CD4-positive, alpha-beta T cell (primary cell): ENCODE results near the gene PRKAR1B. TPM values are rescaled to one million over a fixed set of nuclear protein-coding genes. Genes with fewer than 3 reads are reported as not detected.

Experiments used
- ATAC-seq: fragments of 200-7000 bp; cut with Tn5 transposase; one replicate; pipeline ENCODE4 v1.10.0; 2022; ENCODE audit warnings: mild to moderate bottlenecking; ENCODE audit not compliant: poor library complexity
- CTCF ChIA-PET: fragments of 350-600 bp; sonication (Branson Sonifier 250); formaldehyde crosslinking; loops from one replicate; lab custom pipeline; 2021; ENCODE audit warnings: antibody characterized with exemption, inconsistent platforms; lab: Charles Lee
- POLR2A ChIA-PET: fragments of 350-600 bp; sonication (Branson Sonifier 250); formaldehyde crosslinking; loops from one replicate; lab custom pipeline; 2021; ENCODE audit warnings: antibody characterized with exemption, inconsistent platforms; lab: Charles Lee
- DNase-seq, 14 experiments: peaks; one replicate each; pipeline ENCODE4 v3.0.0-alpha.2; 2013 to 2020; ENCODE audit warnings: mixed read lengths in 2 of 14
- H3K27ac ChIP-seq, 2 donors: one replicate each; pipeline versions ENCODE4 v1.5.1 to v1.7.0; 2013; ENCODE audit warnings: low read length in 2 of 2, low read depth in 1 of 2, mild to moderate bottlenecking in 1 of 2
- H3K27me3 ChIP-seq, 2 experiments: 1 replicate in 1 of 2; 2 replicates in 1 of 2; pipeline versions ENCODE4 v1.6.1 to v1.7.0; 2013; ENCODE audit warnings: low read length in 2 of 2, control low read depth in 1 of 2, mild to moderate bottlenecking in 1 of 2, moderate library complexity in 1 of 2; ENCODE audit not compliant: insufficient read depth in 2 of 2, control insufficient read depth in 1 of 2
- H3K36me3 ChIP-seq: one replicate; pipeline ENCODE4 v1.6.1; 2013; ENCODE audit warnings: low read length, control low read depth; ENCODE audit not compliant: insufficient read depth
- H3K4me1 ChIP-seq: one replicate; pipeline ENCODE4 v1.6.1; 2013; ENCODE audit warnings: low read length, control low read depth; ENCODE audit not compliant: insufficient read depth
- H3K4me3 ChIP-seq: one replicate; pipeline ENCODE4 v1.5.1; 2013; ENCODE audit warnings: mild to moderate bottlenecking, low read length, moderate library complexity
- H3K9me3 ChIP-seq, 2 experiments: 1 replicate in 1 of 2; 2 replicates in 1 of 2; pipeline versions ENCODE4 v1.6.1 to v1.7.0; 2013; ENCODE audit warnings: low read length in 2 of 2, mild to moderate bottlenecking in 2 of 2, control low read depth in 1 of 2, moderate library complexity in 1 of 2; ENCODE audit not compliant: control insufficient read depth in 1 of 2, insufficient read depth in 1 of 2
- H3K27ac Mint-ChIP-seq: one replicate; pipeline ENCODE4 v1.8.0; 2020; ENCODE audit warnings: mixed read lengths
- H3K27me3 Mint-ChIP-seq: one replicate; pipeline ENCODE4 v1.8.0; 2021; ENCODE audit warnings: mixed read lengths
- H3K36me3 Mint-ChIP-seq: one replicate; pipeline ENCODE4 v1.8.0; 2021; ENCODE audit warnings: low read depth, mixed read lengths
- H3K4me1 Mint-ChIP-seq: one replicate; pipeline ENCODE4 v1.8.0; 2021; ENCODE audit warnings: low read depth, mixed read lengths
- H3K4me3 Mint-ChIP-seq: one replicate; pipeline ENCODE4 v1.8.0; 2020; ENCODE audit warnings: mild to moderate bottlenecking, mixed read lengths
- H3K9me3 Mint-ChIP-seq: one replicate; pipeline ENCODE4 v1.8.0; 2020; ENCODE audit warnings: mixed read lengths
- intact Hi-C, 2 experiments: fragments of 100-400 bp; cut with DNase I in 1 of 2; cut with micrococcal nuclease in 1 of 2; formaldehyde crosslinking; loops; one replicate each; pipeline versions ENCODE4 v1.15.1 to v1.9.0; 2023 to 2025; cut with DNase I, micrococcal nuclease
- total RNA-seq, 174 experiments: library from RNA in 2 of 174; stranded (reverse) in 2 of 174; gene quantifications; one replicate each; pipeline ENCODE4 v1.2.3 and lab custom pipeline; 2021 to 2026
- TF ChIP-seq, protein P1 (sequence below): fragments of 200-600 bp; IDR thresholded peaks from one replicate; pipeline ENCODE4 v1.8.0; 2022; ENCODE audit warnings: antibody characterized with exemption, mild to moderate bottlenecking

PRKAR1B gene
- total RNA-seq, 2 experiments from 2014 or later = 18.8 to 19.5 TPM

DNA sequence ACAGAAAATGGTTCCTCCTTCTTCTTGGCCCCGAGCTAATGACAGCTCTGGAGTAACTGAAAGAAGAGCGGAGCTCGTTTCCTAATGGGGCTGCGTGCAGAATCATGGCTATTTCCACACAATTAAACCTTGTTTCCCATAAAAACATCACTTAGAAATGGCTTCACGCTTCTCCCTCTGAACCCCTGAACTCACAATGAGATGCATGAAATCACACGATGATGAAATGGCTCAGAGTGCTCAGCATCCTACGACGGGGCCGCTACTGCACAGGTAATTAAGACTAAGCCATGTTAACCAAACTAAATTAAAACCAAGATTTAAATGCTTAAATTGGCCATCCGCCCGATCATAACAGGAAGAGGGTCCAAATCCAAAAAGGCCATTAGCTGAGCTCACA, 80.6 kb downstream of the PRKAR1B start:
- Mint-ChIP-seq H3K9me3 (no peaks in the 10 kb centered on the region), H3K27me3 (no peaks in the 10 kb centered on the region), H3K36me3 (peaks cover 5% of the 10 kb centered on the region), H3K4me1 (peaks cover under 1% of the 10 kb centered on the region), H3K4me3 (no peak overlapping the region), H3K27ac (no peak overlapping the region)
- ChIA-PET POLR2A (no interaction called here), CTCF (no interaction called here)
- intact Hi-C loops = no loop called here
- TF ChIP-seq, protein P1, sequence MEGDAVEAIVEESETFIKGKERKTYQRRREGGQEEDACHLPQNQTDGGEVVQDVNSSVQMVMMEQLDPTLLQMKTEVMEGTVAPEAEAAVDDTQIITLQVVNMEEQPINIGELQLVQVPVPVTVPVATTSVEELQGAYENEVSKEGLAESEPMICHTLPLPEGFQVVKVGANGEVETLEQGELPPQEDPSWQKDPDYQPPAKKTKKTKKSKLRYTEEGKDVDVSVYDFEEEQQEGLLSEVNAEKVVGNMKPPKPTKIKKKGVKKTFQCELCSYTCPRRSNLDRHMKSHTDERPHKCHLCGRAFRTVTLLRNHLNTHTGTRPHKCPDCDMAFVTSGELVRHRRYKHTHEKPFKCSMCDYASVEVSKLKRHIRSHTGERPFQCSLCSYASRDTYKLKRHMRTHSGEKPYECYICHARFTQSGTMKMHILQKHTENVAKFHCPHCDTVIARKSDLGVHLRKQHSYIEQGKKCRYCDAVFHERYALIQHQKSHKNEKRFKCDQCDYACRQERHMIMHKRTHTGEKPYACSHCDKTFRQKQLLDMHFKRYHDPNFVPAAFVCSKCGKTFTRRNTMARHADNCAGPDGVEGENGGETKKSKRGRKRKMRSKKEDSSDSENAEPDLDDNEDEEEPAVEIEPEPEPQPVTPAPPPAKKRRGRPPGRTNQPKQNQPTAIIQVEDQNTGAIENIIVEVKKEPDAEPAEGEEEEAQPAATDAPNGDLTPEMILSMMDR = no peak
- H3K4me1 ChIP-seq = no peaks in the 10 kb centered on the region
- H3K4me3 ChIP-seq = no peak overlapping the region
- H3K36me3 ChIP-seq = no peaks in the 10 kb centered on the region
- DNase-seq (no peak), ATAC-seq (no peak)
- H3K27me3 ChIP-seq = no peaks in the 10 kb centered on the region
- peaks cover 0 to 39% of the 10 kb centered on the region in 2 experiments for H3K9me3 ChIP-seq
- no peak overlapping the region for H3K27ac ChIP-seq

DNA sequence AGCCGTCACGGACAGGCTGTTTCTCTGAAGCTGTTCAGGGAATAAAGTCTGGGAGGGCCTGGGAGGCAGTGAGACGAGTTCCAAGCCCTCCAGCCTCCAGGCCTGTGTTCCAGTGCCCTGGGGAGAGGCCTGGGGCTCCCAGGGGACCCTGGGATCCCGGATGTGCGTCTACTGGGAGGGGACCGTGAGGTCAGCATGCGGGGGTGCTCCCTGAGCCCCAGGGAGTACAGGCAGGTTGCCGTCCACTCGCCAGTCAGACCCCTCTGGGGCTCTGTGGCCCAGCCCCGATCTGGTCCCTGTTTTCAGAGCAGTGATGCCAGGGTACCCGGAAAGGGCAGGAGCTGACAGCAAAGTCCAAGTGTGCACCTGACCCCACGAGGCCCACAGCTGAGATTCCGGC, 81.5 kb downstream of the PRKAR1B start:
- Histone ChIP-seq H3K4me3 (no peak overlapping the region), H3K27ac (no peak overlapping the region), H3K27me3 (no peaks in the 10 kb centered on the region), H3K4me1 (no peaks in the 10 kb centered on the region), H3K9me3 (peaks cover 0 to 31% of the 10 kb centered on the region in 2 experiments), H3K36me3 (no peaks in the 10 kb centered on the region)
- ChIA-PET CTCF (no interaction called here), POLR2A (no interaction called here)
- Mint-ChIP-seq H3K9me3 (no peaks in the 10 kb centered on the region), H3K4me3 (no peak overlapping the region), H3K4me1 (peaks cover 8% of the 10 kb centered on the region), H3K27ac (no peak overlapping the region), H3K36me3 (peaks cover 5% of the 10 kb centered on the region), H3K27me3 (no peaks in the 10 kb centered on the region)
- no peak for ATAC-seq
- intact Hi-C loops = no loop called here
- no peak for DNase-seq
- TF ChIP-seq, protein P1 = no peak

DNA sequence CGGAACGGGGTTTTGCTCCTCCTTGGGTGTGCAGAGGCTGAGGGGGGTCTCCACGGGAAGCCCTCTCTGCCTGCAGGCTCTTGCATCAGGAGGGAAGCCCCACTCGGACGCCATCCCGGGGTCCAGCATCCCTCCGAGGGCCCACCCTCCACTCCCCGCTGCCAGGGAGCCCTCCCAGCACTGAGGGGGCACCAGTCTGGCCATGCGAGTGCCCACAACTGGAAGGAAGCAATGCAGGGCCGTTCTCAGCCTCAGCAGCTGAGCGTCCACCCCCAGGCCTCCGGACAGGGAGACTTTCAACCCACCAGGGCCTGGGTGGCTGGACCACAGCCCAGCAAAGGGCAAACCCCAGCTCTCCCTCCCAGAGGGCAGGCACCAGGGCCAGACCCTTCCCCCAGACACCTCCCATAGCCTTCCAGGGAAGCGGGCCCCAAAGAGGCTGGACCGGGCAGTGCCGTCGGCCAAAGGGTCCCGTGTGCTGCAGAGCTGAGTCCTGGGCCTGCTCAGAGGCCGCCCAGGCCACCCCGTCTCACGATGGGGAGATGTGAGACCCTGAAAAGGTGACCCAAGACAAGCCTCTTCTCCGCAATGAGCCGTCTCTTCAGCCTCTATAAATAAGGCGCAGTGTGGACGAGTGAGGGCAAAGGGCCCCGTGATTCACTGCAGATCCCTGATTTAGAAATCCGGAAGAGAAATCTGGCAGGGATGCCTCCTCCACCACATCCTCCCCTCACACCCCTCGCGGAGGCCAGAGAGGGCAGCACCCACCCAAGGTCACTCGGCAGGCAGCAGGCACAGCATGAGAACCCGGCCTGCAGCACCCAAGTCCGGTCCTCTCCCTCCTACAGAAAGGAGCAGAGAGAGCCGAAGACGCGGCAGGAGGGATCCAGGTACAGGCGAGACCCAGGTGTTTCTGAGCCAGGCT, 82.4 kb downstream of the PRKAR1B start:
- H3K9me3 ChIP-seq = peaks cover 0 to 27% of the 10 kb centered on the region in 2 experiments
- intact Hi-C loops = no loop called here
- H3K27me3 ChIP-seq = no peaks in the 10 kb centered on the region
- Mint-ChIP-seq H3K27me3 (no peaks in the 10 kb centered on the region), H3K36me3 (peaks cover 5% of the 10 kb centered on the region), H3K4me1 (peaks cover 15% of the 10 kb centered on the region), H3K4me3 (no peak overlapping the region), H3K27ac (no peak overlapping the region), H3K9me3 (no peaks in the 10 kb centered on the region)
- no peaks in the 10 kb centered on the region for H3K36me3 ChIP-seq
- POLR2A ChIA-PET = no interaction called here
- TF ChIP-seq, protein P1 = no peak
- H3K27ac ChIP-seq = no peak overlapping the region
- H3K4me1 ChIP-seq = peaks cover 4% of the 10 kb centered on the region
- DNase-seq (no peak), ATAC-seq (no peak)
- CTCF ChIA-PET = no interaction called here
- H3K4me3 ChIP-seq = no peak overlapping the region
